Central memory CD4-positive, alpha-beta T cell (primary cell): ENCODE measurements around the gene TCP11X1.
"Not testable (repeated sequence)": the region's sequence is repeated elsewhere in the genome, so short reads cannot be mapped to it uniquely, and the experiment has no call there.

Experiments
- DNase-seq: peaks from one replicate; pipeline ENCODE4 v3.0.0; 2022
- total RNA-seq, 3 experiments: gene quantifications; one replicate each; lab custom pipeline; 2026; lab: John Stamatoyannopoulos, UW

The TCP11X1 gene
- 0 reads per million in 3 experiments for total RNA-seq

DNA sequence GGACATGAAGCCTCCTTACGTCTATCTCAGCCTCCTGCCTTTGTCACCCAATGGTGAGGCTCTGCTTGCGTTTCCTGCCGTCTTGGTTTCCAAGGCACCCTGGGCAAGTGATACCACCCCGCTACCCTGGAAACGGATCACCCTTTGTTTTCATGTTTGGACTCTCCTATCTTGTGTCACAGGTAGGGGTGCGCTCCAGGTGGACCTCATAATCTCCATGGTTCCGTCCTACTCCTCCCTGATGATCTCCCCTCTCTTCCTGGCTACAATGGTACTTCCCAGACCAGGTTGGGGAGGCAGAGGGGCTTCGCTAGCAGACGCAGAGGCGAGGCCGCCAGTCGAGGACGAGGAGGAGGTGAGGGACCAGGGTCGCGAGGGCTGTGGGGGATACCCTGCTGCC lies at the start of gene TCP11X1:
TCP11X1 (plus strand) TSS at position 316 of the 400 bp plus-strand sequence.
- not testable (repeated sequence) for DNase-seq

GRCh38 chrX:102185967-102186720 lies 29.0 kb upstream of the TCP11X1 start:
- DNase-seq = no peak

DNA sequence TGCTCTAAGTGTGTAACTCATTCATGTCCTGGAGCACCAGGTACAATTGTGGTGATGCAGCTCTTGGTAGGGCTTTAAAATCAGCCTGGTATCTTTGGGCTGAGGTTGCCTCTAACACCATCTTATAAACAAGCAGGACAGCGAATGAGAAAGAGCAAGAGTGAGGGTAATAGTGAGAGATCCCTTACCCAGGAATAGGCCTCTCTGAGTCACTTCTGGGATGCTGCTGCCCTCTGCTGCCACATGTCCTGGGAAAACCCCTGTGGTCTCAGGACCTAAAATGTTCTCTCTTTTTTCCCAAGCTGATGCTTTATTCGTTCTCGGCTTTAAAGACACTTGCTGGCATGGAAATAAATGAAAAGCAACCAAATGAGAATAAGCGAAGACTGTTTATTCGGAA lies 7.2 kb upstream of the TCP11X1 start:
- DNase-seq = not testable (repeated sequence)

DNA sequence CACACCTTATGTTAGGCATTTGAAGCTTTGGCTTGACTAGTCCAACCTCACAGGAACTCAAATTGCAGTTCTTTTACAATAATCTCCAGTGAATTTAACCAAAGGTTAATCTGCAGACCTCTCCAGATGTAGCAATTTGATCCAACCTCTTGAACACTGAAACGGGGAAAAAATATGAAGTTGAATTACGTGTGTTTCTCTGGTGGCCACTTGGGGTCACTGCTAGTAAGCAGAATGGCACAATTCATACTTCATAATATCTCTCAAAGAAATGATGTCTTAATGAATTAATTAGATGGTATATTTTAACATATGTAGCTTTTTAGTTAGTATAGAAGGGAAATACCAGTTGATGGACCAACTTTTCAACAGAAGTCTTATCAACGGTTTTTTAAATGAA lies 1.4 kb downstream of the TCP11X1 start:
- not testable (repeated sequence) for DNase-seq

GRCh38 chrX:102235678-102236077 lies 20.6 kb downstream of the TCP11X1 start:
- DNase-seq = not testable (repeated sequence)

GRCh38 chrX:102240265-102240664 lies 25.2 kb downstream of the TCP11X1 start:
- not testable (repeated sequence) for DNase-seq

GRCh38 chrX:102246893-102247292 lies 31.8 kb downstream of the TCP11X1 start, which contains the start of gene NXF2:
Gene NXF2, plus strand, starts transcription at chrX:102247167. Its CDS starts 59,912 bp downstream, at chrX:102307079.
- not testable (repeated sequence) for DNase-seq

DNA sequence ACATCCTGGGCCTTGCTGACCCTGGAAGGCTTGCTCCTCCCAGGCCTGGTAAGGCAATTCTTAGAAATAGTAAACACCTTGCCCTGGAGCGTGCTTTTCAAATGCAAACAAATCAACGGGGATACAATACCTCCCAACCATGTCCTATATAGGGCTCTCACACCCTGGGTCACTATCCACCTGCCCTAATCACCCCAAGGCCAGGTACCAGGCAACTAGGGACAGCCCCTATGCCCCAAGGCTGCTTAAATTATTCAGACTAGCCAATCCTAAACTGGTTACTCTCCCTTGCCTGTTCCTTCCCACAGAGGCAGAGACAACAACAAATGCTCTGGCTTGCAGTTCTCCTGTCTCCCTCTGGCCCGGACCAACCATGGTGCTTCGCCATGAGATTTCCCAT lies 57.1 kb downstream of the TCP11X1 start:
- not testable (repeated sequence) for DNase-seq
